Activated gamma-delta T cell treated with anti-CD3 and anti-CD28 coated beads, Interleukin-2, amount 50 U/mL, for 16 hours (primary cell): ENCODE measurements around the gene RCAN3.
"Not testable (repeated sequence)": the region's sequence is repeated elsewhere in the genome, so short reads cannot be mapped to it uniquely, and the experiment has no call there.

Source experiments
- DNase-seq: peaks from one replicate; pipeline ENCODE4 v3.0.0-alpha.2; 2020; ENCODE audit warnings: low read depth

RCAN3 gene

DNA sequence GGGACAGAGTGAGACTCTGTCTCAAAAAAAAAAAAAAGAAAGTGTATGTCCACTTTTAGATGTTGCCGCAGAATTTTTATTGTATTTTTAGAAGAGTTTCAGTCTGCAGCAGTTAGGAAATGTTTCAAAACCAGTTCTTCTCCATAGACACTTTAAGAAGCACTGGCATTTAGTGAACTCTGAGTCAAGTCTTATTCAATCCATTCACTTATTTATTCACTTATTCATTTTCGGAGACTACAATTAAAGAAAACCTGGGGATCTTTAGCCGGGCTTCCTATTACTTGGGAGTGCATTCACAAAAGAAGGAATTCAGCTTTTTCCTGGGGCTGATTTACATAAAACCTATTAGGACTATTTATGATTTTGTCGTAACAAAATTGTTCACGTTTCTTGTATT lies 12.3 kb downstream of the RCAN3 start:
- no peak for DNase-seq

DNA sequence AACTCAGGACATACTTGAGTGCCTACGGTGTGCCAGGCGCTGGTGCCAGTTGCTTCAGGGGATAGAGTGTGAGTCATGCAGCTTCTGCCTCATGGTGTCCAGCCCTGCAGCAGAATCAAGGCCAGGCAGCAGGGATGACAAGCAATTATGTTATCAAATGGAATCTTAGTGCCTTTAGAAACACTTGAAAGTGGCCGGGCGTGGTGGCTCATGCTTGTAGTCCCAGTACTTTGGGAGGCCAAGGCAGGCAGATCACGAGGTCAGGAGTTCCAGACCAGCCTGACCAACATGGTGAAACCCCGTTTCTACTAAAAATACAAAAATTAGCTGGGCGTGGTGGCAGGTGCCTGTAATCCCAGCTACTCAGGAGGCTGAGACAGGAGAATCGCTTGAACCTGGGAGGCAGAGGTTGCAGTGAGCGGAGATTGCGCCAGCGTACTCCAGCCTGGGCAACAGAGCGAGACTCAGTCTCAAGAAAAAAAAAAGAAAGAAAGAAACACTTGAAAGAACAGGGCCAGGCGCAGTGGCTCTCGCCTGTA lies 13.1 kb downstream of the RCAN3 start:
- not testable (repeated sequence) for DNase-seq

DNA sequence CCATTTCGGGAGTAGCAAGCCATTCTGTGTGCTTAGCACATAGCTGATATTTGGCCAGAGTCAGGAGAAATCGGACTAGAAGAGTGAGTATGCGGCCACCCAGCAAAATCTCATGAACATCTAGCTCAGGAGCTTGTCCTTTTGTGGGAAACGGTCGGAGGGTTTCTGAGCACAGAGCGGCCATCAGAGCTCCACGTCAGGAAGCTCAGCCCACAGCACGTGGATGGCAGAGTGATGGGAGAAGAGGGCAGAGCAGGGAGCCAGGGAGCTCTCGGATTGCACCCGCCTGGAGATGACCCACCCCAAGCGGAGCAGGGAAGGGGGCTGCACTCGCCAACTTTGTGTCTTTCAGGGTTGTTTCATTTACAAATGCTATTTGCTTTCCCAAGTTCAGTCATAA lies 13.9 kb downstream of the RCAN3 start:
- DNase-seq, result no peak

DNA sequence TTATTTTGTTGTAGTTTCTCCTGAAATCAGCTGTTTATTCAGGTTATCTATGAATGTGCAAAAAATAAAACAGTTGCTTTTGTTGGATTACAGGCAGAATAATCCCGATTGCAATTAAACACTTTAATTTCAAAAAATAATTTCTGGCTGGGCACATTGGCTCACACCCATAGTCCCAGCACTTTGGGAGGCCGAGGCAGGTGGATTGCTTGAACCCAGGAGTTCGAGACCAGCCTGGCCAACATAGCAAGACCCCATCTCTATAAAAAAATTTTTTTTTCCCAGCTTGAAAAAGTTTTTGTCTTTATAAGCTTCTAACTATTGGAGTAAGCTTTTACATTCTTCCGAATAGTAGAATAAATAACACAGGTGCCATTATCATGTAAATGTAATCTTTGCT lies 15.3 kb downstream of the RCAN3 start:
- no peak for DNase-seq

DNA sequence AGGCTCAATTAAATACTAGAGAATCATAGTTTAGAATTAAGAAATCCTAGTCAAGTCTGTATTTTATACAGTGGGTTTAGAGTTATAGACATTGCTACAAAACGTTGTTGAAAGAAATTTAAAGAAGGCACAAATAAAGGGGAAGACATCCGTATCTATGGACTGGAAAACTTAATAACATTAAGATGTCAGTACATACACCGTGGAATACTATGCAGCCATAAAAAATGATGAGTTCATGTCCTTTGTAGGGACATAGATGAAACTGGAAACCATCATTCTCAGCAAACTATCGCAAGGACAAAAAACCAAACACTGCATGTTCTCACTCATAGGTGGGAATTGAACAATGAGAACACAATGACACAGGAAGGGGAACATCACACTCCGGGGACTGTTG lies 17.6 kb downstream of the RCAN3 start:
- DNase-seq, result not testable (repeated sequence)

DNA sequence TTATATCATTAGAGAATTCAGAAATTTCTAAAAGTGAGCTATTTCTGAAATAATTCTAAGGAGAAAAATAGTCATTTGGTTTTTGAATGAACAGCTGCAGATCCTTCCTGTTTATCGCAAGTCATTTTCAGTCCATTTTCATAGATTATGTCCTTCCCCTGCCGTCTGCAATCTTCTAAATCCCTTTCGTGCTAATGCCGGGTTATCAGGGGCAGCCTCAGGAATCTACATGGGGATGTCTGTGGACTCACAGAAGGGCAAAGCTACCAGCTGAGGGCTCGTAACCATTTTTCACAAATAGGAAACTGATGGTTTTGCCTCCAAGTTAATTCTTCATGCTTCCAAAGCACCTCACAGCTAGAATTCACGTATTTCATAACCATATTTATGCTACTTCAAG lies 23.0 kb downstream of the RCAN3 start:
- no peak for DNase-seq

DNA sequence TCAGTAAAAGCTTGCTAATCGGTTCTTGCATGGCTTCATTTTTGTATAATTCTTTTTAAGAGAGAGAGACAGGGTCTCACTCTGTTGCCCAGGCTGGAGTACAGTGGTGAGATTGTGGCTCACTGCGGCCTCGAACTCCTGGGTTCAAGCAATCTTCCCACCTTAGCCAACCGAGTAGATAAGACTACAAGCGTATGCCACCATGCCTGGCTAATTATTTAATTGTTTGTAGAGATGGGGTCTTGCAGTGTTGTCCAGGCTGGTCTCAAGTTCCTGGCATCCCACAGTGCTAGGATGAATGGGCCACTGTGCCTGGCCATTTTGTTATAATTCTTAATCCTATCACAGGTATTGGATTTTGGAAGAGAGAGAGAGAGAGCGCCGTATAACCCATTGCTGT lies 23.4 kb downstream of the RCAN3 start:
- DNase-seq, result no peak

DNA sequence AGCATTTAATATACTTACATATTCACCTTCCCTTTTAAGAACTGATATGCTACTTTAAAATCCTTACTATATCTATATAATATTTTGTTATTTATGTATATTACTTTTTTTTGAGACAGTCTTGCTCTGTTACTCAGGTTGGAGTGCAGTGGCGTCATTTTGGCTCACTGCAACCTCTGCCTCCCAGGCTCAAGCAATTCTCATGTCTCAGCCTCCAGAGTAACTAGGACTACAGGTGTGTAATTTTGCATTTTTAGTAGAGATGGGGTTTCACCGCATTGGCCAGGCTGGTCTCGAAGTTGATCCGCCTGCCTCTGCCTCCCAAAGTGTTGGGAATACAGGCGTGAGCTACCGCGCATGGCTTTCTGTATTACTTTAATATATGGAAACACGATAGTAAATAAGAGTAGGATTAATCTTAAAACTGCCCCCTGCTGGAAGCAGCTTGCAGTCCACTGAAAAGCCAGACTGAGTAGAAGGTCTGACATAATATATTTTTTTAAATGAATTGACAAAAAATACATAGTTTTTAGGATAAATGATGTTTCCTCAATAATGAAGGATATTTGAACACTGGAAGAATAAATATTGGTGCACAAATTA lies 24.4 kb downstream of the RCAN3 start:
- DNase-seq, result peak; percentile 32

DNA sequence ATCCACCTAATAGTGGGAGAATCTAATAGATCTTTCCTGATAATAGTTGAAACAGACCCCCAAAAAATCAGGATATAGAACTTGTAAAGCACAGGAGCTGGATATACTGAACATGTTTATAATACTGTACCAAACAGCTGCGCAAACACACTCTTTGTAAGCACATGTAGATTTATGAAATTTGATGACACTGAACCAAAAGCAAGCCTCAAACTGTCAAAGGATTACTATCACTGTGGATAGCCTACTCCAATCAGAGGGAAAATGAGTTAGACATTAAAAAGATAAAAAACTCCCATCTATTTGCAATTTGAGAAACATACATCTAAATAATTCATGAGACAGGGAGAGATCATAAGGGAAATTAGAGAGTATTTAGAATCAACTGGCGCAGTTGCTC lies 26.1 kb downstream of the RCAN3 start:
- DNase-seq, result no peak

DNA sequence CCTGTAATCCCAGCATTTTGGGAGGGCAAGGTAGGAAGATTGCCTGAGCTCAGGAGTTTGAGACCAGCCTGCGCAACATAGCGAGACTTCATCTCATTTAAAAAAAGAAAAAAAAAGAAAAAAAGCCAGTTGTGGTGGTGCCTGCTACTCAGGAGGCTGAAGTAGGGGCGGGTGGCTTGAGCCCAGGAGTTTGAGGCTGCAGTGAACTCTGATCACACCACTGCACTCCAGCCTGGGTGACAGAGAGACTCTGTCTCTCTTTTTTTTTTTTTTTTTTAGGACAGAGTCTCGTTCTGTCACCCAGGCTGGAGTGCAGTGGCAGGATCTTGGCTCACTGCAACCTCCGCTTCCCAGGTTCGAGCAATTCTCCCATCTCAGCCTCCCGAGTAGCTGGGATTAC lies 26.7 kb downstream of the RCAN3 start:
- not testable (repeated sequence) for DNase-seq

DNA sequence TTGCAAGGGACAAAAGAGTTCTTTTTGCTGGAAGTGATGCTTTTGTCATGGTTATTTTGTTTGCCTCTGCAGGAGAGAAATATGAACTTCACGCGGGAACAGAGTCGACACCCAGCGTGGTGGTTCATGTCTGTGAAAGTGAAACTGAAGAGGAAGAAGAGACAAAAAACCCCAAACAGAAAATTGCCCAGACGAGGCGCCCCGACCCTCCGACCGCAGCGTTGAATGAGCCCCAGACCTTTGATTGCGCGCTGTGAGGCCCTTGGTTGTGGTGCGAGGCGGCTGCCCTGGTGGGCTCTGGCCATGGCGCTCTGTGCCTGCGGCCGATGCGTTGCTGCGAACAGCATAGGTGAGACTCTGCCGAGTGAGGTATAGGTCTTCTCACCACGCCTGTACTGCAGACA lies 32.4 kb downstream of the RCAN3 start:
- DNase-seq, result peak; percentile 63

DNA sequence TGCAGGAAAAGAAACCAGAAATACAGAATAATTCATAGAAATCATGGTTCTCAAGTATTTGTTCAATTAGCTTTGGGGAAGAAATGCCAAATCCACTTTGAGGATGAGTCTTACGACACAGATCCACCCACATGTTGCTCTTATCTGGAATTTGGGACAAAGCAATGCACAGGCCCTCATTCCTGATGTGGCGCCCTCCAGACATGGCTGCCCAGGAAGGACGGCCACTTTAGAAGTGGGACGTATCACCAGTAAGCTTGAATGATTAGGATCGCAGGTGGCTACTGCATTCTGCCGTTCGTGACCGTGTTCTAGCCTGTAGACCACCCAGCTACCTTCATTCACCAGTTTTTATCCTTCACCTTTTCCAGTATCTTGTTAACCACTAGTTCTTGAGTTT lies 33.1 kb downstream of the RCAN3 start:
- no peak for DNase-seq

DNA sequence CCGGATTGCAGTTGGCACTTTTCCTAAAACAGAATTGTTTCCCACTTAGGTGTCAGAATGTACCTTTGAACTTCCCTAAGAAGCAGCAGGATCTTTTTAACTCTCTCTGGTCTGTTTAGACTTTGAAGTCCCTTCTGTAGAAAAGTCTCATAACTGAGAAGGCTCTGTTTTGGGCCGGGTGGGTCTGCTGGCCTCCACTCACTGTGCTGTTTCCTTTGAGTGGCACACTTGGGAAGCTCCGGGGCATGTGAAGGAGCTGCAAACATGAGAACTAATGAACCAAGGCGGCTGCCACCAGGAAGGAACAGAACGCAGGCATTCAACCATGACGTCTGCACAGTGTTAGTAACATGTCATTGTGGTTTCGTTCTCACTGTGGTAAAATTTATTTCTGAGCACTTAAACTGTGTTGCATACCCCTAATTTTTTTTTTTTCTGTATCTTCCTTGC lies 33.8 kb downstream of the RCAN3 start:
- peak; percentile 45 for DNase-seq

DNA sequence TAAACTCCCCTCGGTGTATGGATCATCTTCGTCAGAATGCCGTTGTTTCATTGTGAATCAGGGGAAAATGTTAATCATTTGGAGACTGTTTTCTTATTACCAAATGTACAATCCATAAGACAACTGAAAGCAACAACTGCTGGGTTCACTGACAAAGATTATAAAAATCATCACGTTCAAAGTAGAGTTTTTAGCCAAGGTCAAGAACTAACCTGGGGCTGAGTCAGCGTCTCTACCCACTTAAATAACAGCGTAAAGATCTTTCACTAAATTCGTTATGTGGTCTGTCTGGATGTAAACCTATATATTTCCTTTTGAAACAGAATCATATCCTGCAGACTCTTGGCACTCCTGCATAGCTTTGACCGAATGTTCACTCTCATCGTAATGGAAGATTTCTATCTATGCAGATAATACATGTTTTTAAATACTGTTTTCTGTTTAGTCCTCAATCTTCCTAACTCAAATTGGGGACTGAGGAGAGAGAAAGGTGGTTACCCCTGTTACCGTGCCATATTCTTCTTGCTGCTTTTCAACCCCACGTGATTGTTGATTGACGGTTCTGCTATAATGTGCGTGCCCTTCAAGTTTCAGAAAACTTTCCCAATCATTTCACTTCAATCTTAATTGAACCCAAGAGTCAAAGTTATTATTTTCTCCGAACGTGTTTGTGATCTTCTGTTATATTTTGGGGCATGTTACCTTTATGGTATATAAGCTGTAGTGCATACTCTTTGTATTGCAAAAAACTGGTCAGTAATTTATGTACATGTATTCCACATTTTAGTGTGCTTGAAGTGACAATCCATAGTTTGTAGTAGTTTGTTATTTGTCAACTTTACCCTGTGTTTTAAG lies 37.6 kb downstream of the RCAN3 start:
- DNase-seq, result no peak

DNA sequence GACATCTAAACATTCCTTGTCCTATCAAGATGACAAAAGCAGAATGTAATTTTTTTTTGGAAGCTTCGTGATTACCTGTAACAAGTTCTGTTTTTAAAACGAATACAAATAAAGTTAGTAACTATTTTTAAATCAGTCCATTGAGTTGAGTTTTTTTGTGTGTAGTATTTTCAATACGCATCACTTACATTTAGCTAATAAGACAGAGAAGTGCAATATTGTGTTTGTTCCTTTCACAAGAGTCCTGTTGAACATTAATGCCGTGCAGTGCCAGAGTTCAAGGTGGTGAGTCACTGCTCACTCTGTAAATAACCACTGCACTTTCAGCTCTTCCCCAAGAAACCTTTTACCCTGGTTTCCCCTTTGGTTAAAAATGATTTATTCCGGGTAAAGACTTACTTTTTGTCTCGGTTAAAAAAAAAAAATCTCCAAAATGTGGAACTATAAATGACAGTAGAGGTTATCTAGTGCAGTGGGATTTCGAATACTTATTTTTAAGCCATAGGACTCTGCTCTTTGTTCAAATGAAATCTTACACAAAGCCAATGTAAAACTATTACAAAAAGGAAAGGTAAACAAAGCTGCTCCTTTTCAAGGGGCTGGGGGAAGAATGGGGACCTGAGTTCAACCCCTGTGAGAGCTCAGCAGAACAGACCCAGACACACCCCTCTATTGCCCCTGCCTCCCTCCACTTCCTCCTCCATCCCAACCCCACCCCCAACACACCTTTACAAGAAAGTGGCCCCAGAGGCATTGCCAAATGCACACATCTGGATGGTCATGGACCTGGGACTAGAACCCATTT lies 38.5 kb downstream of the RCAN3 start:
- DNase-seq, result no peak

DNA sequence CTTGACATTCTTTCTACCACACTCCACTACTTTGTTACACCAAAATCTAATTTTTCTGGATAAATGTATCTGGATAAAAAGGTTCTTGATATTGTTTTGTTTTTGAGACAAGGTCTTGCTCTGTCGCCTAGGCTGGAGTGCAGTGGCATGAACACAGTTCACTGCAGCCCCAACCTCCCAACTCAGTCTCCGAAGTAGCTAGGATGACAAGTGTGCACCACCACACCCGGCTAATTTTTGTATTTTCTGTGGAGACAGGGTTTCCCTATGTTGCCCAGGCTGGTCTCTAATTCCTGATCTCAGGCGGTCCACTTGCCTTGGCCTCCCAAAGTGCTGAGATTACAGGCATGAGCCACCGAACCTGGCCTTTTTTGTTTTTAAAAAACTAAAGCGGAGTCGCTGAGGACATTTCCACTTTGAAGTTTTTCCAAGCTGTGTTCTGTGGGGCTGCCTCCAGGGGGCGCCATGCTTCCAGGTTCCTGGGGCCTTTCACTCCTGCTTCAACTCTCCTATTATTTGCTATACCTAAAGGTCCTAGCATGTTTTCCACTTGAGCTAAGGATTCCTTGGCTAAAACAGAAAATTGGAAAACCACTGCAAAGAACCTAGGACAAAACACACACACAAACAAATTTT lies 39.2 kb downstream of the RCAN3 start:
- DNase-seq, result no peak

DNA sequence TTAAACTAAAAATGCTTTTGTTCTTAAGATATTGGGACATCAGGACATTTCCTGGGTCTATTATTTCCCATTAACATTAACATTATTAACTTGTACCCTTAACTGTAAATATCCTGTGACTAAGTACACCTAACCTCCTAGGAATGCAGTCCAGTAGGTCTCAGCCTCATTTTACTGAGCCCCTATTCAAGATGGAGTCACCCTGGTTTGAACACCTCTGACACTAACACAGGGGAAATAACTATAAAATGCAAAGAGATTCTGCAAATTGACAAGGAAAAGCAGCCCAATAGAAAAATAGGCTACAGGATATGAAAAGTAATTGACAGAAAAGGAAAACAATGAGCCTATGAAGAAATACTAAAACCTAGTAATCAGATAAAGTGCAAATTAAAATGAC lies 41.6 kb downstream of the RCAN3 start:
- no peak for DNase-seq

DNA sequence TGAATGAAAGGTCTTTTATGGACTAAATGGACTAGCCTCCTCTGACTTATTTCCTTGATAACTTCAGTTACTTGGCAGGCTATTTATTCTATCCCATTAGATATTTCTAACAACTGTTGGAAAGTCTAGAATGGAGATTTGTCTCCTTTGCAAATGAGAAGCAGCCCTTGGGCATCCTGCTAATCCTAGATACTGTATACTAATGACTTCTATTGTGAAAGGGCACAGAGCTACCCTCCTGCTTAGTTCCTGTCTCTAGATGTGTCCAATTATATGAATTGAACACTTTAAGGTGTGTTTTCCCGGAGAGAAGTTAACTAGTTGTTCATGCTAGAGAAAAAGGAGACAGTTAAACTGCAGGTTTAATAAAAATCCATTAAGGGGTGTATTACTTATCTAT lies 43.0 kb downstream of the RCAN3 start:
- no peak for DNase-seq

DNA sequence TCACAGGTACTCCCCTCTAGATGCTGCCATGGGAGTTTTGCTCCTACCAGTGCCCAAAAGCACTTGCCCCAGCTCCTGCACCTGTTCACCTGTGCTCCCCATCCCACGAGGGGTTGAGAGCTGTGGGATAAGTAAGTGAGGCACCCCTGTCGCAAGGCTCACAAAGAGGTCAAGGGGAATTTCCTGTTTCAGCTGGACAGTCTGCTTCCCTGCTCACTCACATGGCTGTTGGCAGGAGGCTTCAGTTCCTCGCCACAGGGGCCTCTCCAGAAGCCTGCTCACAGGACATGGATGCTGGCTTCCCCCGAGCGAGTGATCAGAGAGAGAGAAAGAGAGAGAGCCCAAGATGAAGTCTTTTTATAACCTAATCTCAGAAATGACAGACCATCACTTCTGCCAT lies 44.6 kb downstream of the RCAN3 start:
- no peak for DNase-seq

DNA sequence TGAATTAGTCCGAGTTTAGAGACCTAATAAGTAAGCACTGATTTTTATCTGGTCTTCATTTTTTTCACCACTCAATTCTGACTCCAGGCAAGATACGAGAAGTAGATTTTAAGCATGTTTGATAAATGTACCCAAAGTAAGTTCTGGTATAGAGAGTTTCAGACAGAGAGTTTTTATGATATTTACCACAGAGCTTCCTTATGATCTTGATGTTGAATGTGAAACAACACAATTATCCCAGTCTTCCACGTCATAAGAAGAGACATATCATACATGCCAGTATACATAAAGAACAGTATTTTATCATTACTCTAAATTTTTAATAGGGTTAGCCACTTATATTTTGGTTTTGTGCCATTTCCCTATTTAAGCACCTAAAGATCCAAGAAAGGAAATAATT lies 45.4 kb downstream of the RCAN3 start:
- no peak for DNase-seq

DNA sequence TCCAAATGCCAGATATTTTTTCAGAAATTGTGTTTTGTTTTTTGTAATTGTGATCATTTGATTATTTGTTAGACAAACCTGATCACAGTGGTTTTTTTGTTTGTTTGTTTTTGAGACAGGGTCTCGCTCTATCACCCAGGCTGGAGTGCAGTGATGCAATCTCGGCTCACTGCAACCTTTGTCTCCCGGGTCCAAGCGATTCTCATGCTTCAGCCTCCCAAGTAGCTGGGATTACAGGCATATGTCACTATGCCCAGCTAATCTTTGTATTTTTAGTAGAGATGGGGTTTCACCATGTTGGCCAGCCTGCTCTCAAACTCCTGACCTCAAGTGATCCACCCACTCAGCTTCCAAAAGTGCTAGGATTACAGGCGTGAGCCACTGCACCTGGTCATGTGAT lies 46.6 kb downstream of the RCAN3 start:
- not testable (repeated sequence) for DNase-seq

DNA sequence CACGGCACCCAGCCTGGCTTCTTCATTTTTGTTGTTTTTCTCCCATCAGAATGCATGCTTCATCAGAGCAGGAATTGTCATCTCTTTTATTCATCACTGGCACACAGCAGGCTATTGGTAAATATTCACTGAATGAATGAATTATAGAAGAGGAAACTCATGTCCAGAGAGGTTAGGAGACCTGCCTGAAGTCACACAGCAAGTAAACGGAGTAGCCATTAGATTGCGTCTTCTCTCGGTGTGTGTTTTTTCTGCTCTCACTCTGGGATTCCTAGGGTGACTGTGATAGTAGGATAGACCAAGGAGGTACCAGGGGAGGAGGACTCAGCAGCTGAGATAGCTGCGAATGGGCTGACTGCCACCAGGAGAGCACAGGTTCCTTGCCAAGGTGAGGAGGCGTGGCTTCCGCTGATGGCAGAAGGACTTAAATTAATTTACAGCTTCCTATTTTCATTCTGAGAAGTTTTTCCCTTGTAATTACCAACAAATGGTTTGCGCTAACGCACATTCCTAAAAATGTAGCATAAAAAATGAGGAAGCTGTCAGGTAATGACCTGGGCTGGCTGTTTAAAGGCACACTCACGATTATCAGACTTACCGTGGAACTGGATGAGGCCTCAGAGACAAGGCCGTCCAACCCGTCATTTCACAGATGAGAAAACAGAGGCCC lies 48.8 kb downstream of the RCAN3 start:
- DNase-seq, result no peak
